Measurements from ENCODE around the gene MYO19.

Gene MYO19

DNA sequence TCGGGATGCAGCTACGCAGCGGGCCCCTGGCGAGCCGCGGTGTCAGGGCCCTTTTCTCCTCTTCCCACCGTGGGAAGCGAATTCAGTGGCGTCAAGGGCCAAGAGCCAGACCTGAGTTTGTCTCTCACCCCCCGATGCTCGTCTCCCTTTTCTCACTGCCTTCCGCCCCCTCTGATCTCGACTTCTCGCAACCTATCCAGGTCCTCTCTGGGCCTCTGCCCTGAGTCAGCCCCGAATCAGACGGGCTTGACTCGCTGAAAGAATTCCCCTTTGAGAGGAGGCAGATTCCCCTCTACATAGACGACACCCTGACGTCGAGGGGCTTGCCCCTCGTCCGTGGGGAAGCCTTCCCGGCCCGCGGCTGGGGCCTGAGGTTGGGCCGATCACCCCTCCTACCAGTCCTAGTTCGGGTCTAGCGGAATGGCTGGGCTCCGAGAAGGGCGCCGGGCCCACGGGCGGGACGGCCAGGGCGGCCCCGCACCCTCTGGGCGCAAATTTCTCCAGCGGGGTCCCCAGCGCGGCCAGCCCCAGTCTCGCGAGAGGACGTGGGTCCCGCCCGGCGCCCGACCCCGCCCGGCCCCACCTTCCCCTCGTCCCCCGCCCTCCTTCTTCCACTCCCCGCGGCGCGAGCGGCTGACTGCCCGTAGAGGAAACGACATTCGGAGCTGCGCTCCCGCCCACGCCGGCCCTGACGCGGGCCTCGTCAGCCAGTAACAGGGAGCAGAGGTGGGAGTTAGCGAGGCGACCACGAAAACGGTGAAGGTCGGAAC is 9.8 kb upstream of the MYO19 start, which contains the start of gene GGNBP2 (continued):
- no peak for TF ChIP-seq PRDM1 (tag by site-specific recombination; IDR thresholded peaks at IDR 0.05)
- peak; percentile 67 for TF ChIP-seq ZNF366 (tag by site-specific recombination; conservative IDR thresholded peaks at IDR 0.05)
- TF ChIP-seq BCL11B (tag by site-specific recombination; IDR thresholded peaks at IDR 0.05; ENCODE audit: low read depth) = peak; percentile 74; the same call in 1 of the 2 replicates
- TF ChIP-seq SALL2 (tag by site-specific recombination; IDR thresholded peaks at IDR 0.05; ENCODE audit: borderline replicate concordance) = no peak
- TF ChIP-seq ZBTB7A (tag by site-specific recombination; IDR thresholded peaks at IDR 0.05; ENCODE audit: low read depth) = 0 out of 2 replicates have a peak, but pooled peaks have one; percentile 82
- TF ChIP-seq, protein P1, sequence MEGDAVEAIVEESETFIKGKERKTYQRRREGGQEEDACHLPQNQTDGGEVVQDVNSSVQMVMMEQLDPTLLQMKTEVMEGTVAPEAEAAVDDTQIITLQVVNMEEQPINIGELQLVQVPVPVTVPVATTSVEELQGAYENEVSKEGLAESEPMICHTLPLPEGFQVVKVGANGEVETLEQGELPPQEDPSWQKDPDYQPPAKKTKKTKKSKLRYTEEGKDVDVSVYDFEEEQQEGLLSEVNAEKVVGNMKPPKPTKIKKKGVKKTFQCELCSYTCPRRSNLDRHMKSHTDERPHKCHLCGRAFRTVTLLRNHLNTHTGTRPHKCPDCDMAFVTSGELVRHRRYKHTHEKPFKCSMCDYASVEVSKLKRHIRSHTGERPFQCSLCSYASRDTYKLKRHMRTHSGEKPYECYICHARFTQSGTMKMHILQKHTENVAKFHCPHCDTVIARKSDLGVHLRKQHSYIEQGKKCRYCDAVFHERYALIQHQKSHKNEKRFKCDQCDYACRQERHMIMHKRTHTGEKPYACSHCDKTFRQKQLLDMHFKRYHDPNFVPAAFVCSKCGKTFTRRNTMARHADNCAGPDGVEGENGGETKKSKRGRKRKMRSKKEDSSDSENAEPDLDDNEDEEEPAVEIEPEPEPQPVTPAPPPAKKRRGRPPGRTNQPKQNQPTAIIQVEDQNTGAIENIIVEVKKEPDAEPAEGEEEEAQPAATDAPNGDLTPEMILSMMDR (tag by site-specific recombination; IDR thresholded peaks at IDR 0.05) = no peak
- peak; percentile 85; the same call in 1 of the 2 replicates for TF ChIP-seq ZNF610 (tag by site-specific recombination; IDR thresholded peaks at IDR 0.05; ENCODE audit: borderline replicate concordance)
- TF ChIP-seq ZBTB48 (tag by site-specific recombination; IDR thresholded peaks at IDR 0.05) = 0 out of 2 replicates have a peak, but pooled peaks have one; percentile 30
- TF ChIP-seq ZNF114 (tag by site-specific recombination; IDR thresholded peaks at IDR 0.05) = no peak
- peak; percentile 98 for TF ChIP-seq KLF8 (tag by site-specific recombination; IDR thresholded peaks at IDR 0.05)
- TF ChIP-seq ZBTB20 (tag by site-specific recombination; IDR thresholded peaks at IDR 0.05) = peak; percentile 89
- peak; percentile 40; the same call in 1 of the 2 replicates for TF ChIP-seq ZNF10 (tag by site-specific recombination; IDR thresholded peaks at IDR 0.05)
- TF ChIP-seq KLF7 (tag by site-specific recombination; IDR thresholded peaks at IDR 0.05; ENCODE audit: borderline replicate concordance) = peak; percentile 94
- TF ChIP-seq, protein P2, sequence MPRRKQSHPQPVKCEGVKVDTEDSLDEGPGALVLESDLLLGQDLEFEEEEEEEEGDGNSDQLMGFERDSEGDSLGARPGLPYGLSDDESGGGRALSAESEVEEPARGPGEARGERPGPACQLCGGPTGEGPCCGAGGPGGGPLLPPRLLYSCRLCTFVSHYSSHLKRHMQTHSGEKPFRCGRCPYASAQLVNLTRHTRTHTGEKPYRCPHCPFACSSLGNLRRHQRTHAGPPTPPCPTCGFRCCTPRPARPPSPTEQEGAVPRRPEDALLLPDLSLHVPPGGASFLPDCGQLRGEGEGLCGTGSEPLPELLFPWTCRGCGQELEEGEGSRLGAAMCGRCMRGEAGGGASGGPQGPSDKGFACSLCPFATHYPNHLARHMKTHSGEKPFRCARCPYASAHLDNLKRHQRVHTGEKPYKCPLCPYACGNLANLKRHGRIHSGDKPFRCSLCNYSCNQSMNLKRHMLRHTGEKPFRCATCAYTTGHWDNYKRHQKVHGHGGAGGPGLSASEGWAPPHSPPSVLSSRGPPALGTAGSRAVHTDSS (tag by site-specific recombination; IDR thresholded peaks at IDR 0.05) = no peak
- TF ChIP-seq ZBTB8A (tag by site-specific recombination; IDR thresholded peaks at IDR 0.05) = peak; percentile 99
- no peak for TF ChIP-seq ZNF175 (tag by site-specific recombination; IDR thresholded peaks at IDR 0.05)
- no peak for TF ChIP-seq ZNF707 (tag by site-specific recombination; IDR thresholded peaks at IDR 0.05)
- TF ChIP-seq, protein P3, sequence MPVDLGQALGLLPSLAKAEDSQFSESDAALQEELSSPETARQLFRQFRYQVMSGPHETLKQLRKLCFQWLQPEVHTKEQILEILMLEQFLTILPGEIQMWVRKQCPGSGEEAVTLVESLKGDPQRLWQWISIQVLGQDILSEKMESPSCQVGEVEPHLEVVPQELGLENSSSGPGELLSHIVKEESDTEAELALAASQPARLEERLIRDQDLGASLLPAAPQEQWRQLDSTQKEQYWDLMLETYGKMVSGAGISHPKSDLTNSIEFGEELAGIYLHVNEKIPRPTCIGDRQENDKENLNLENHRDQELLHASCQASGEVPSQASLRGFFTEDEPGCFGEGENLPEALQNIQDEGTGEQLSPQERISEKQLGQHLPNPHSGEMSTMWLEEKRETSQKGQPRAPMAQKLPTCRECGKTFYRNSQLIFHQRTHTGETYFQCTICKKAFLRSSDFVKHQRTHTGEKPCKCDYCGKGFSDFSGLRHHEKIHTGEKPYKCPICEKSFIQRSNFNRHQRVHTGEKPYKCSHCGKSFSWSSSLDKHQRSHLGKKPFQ (tag by site-specific recombination; IDR thresholded peaks at IDR 0.05) = no peak
- TF ChIP-seq HOXC10 (CRISPR knock-in tag; IDR thresholded peaks at IDR 0.05) = 0 out of 2 replicates have a peak, but pooled peaks have one; percentile 57
- TF ChIP-seq, protein P4, sequence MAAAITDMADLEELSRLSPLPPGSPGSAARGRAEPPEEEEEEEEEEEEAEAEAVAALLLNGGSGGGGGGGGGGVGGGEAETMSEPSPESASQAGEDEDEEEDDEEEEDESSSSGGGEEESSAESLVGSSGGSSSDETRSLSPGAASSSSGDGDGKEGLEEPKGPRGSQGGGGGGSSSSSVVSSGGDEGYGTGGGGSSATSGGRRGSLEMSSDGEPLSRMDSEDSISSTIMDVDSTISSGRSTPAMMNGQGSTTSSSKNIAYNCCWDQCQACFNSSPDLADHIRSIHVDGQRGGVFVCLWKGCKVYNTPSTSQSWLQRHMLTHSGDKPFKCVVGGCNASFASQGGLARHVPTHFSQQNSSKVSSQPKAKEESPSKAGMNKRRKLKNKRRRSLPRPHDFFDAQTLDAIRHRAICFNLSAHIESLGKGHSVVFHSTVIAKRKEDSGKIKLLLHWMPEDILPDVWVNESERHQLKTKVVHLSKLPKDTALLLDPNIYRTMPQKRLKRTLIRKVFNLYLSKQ (tag by site-specific recombination; IDR thresholded peaks at IDR 0.05; ENCODE audit: borderline replicate concordance) = no peak
- TF ChIP-seq ZNF544 (tag by site-specific recombination; IDR thresholded peaks at IDR 0.05) = no peak
- no peak for TF ChIP-seq FEZF1 (tag by site-specific recombination; IDR thresholded peaks at IDR 0.05)
- no peak for TF ChIP-seq ZNF747 (tag by site-specific recombination; IDR thresholded peaks at IDR 0.05)
- 0 out of 2 replicates have a peak, but pooled peaks have one; percentile 44 for TF ChIP-seq ZNF843 (tag by site-specific recombination; IDR thresholded peaks at IDR 0.05)
- 0 out of 2 replicates have a peak, but pooled peaks have one; percentile 3 for TF ChIP-seq OVOL3 (tag by site-specific recombination; IDR thresholded peaks at IDR 0.05)
- TF ChIP-seq SP2 (tag by site-specific recombination; IDR thresholded peaks at IDR 0.05) = peak; percentile 82
- TF ChIP-seq, protein P5, sequence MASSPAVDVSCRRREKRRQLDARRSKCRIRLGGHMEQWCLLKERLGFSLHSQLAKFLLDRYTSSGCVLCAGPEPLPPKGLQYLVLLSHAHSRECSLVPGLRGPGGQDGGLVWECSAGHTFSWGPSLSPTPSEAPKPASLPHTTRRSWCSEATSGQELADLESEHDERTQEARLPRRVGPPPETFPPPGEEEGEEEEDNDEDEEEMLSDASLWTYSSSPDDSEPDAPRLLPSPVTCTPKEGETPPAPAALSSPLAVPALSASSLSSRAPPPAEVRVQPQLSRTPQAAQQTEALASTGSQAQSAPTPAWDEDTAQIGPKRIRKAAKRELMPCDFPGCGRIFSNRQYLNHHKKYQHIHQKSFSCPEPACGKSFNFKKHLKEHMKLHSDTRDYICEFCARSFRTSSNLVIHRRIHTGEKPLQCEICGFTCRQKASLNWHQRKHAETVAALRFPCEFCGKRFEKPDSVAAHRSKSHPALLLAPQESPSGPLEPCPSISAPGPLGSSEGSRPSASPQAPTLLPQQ (tag by site-specific recombination; IDR thresholded peaks at IDR 0.05) = peak; percentile 86
- peak; percentile 34; the same call in 1 of the 2 replicates for TF ChIP-seq EGR2 (tag by site-specific recombination; IDR thresholded peaks at IDR 0.05; ENCODE audit: low read depth)
- TF ChIP-seq, protein P6, sequence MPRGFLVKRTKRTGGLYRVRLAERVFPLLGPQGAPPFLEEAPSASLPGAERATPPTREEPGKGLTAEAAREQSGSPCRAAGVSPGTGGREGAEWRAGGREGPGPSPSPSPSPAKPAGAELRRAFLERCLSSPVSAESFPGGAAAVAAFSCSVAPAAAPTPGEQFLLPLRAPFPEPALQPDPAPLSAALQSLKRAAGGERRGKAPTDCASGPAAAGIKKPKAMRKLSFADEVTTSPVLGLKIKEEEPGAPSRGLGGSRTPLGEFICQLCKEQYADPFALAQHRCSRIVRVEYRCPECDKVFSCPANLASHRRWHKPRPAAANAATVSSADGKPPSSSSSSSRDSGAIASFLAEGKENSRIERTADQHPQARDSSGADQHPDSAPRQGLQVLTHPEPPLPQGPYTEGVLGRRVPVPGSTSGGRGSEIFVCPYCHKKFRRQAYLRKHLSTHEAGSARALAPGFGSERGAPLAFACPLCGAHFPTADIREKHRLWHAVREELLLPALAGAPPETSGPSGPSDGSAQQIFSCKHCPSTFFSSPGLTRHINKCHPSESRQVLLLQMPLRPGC (tag by site-specific recombination; IDR thresholded peaks at IDR 0.05) = no peak; the same call in none of the 2 replicates
- no peak for TF ChIP-seq ZNF621 (tag by site-specific recombination; IDR thresholded peaks at IDR 0.05)
- no peak for TF ChIP-seq ZNF555 (tag by site-specific recombination; conservative IDR thresholded peaks at IDR 0.05)

All from HEK293 (cell line).